Endothelial cell of umbilical vein (primary cell): ENCODE results near the gene DENND1A. TPM values are rescaled to one million over a fixed set of nuclear protein-coding genes. Genes with fewer than 3 reads are reported as not detected.

Source experiments
- BruUV-seq: library from RNA; stranded (reverse); fragments of 400-500 nt; replicated peaks from 2 replicates; lab custom pipeline; 2021; lab: Mats Ljungman, UMichigan
- CTCF ChIA-PET: fragments of 300-600, 350-600 bp; sonication (Branson Sonifier 250); formaldehyde crosslinking; loops from one replicate; lab custom pipeline; 2021; ENCODE audit warnings: antibody characterized with exemption, inconsistent platforms; lab: Charles Lee
- POLR2A ChIA-PET: fragments of 300-600, 350-600 bp; sonication (Branson Sonifier 250); formaldehyde crosslinking; loops from one replicate; lab custom pipeline; 2021; ENCODE audit warnings: antibody characterized with exemption, inconsistent platforms; lab: Charles Lee
- DNase-seq: peaks from one replicate; pipeline ENCODE4 v3.0.0-alpha.2; 2011; ENCODE audit warnings: low read depth, low spot score
- FAIRE-seq: peaks from 2 replicates; lab custom pipeline; 2011; peaks lifted over from hg19 to GRCh38; lab: Jason Lieb, UNC
- H2AFZ ChIP-seq: 2 replicates; pipeline ENCODE4 v1.6.0; 2012; ENCODE audit warnings: low read depth, low read length, control low read depth, inconsistent platforms
- H3K27ac ChIP-seq: 2 replicates; pipeline ENCODE4 v1.5.1; 2011; ENCODE audit warnings: low read depth, mild to moderate bottlenecking, control low read depth, low read length, moderate library complexity; ENCODE audit not compliant: insufficient read depth
- H3K27me3 ChIP-seq, 2 experiments: 2 replicates each; pipeline versions ENCODE4 v1.6.0 to v1.6.1; 2011; ENCODE audit warnings: low read length in 2 of 2, mixed read lengths in 1 of 2; ENCODE audit not compliant: control insufficient read depth in 2 of 2, insufficient read depth in 2 of 2
- H3K36me3 ChIP-seq, 2 experiments: 2 replicates in 1 of 2; 3 replicates in 1 of 2; pipeline ENCODE4 v1.5.1; 2011; ENCODE audit warnings: low read length in 2 of 2, mild to moderate bottlenecking in 1 of 2, moderate library complexity in 1 of 2; ENCODE audit not compliant: control insufficient read depth in 2 of 2, insufficient read depth in 2 of 2; ENCODE audit errors: extremely low read depth in 1 of 2
- H3K4me1 ChIP-seq: 3 replicates; pipeline ENCODE4 v1.5.1; 2011; ENCODE audit warnings: mild to moderate bottlenecking, low read length; ENCODE audit not compliant: control insufficient read depth, insufficient read depth; ENCODE audit errors: extremely low read depth
- H3K4me2 ChIP-seq: 2 replicates; pipeline ENCODE4 v1.6.1; 2011; ENCODE audit warnings: low read length, control low read depth, mixed read lengths; ENCODE audit not compliant: insufficient read depth
- H3K4me3 ChIP-seq, 3 experiments: fragments of 200-600 bp in 1 of 3; sonication (generic), shearing (Covaris generic) in 1 of 3; replicated peaks in 1 of 3; 2 replicates each; pipeline ENCODE4 v1.5.1; 2011 to 2016; ENCODE audit warnings: control low read depth in 3 of 3, low read length in 3 of 3, mild to moderate bottlenecking in 2 of 3, inconsistent platforms in 1 of 3, low read depth in 1 of 3, moderate library complexity in 1 of 3; ENCODE audit not compliant: insufficient read depth in 1 of 3
- H3K79me2 ChIP-seq: 2 replicates; pipeline ENCODE4 v1.6.0; 2012; ENCODE audit warnings: low read length, inconsistent platforms; ENCODE audit not compliant: control insufficient read depth, insufficient read depth
- H3K9ac ChIP-seq: replicated peaks from 2 replicates; pipeline ENCODE3; 2011; ENCODE audit warnings: low read length, control low read depth; ENCODE audit not compliant: insufficient read depth; ENCODE audit errors: extremely low read depth
- H3K9me1 ChIP-seq: replicated peaks from 3 replicates; pipeline ENCODE4 v1.6.0; 2011; ENCODE audit warnings: mild to moderate bottlenecking, low read length; ENCODE audit not compliant: control insufficient read depth, insufficient read depth; ENCODE audit errors: extremely low read depth
- H3K9me3 ChIP-seq: replicated peaks from 2 replicates; pipeline ENCODE4 v1.5.1; 2012; ENCODE audit warnings: low read length, inconsistent platforms; ENCODE audit not compliant: control insufficient read depth, insufficient read depth
- H4K20me1 ChIP-seq: replicated peaks from 2 replicates; pipeline ENCODE3; 2011; ENCODE audit warnings: mild to moderate bottlenecking, low read length; ENCODE audit not compliant: control insufficient read depth, insufficient read depth; ENCODE audit errors: extremely low read depth
- CTCF ChIP-seq, 2 donors: IDR thresholded peaks; 1 replicate in 1 of 2; 2 replicates in 1 of 2; pipeline ENCODE4 v1.5.1; 2011; ENCODE audit warnings: low read length in 2 of 2, mild to moderate bottlenecking in 2 of 2, moderate library complexity in 2 of 2, control low read depth in 1 of 2, inconsistent platforms in 1 of 2, low read depth in 1 of 2; ENCODE audit not compliant: insufficient read depth in 1 of 2; ENCODE audit errors: extremely low read depth in 1 of 2
- EZH2 ChIP-seq: IDR thresholded peaks from 2 replicates; pipeline ENCODE4 v1.6.1; 2012; ENCODE audit warnings: borderline replicate concordance, low read depth, mild to moderate bottlenecking, moderate library complexity, low read length, inconsistent platforms; ENCODE audit not compliant: severe bottlenecking
- FOS ChIP-seq: IDR thresholded peaks from 2 replicates; pipeline ENCODE4 v1.6.1; 2011; ENCODE audit warnings: mild to moderate bottlenecking, low read length, moderate library complexity, borderline replicate concordance; ENCODE audit not compliant: insufficient read depth
- GATA2 ChIP-seq: IDR thresholded peaks from 2 replicates; pipeline ENCODE4 v1.7.0; 2011; ENCODE audit warnings: low read depth, mild to moderate bottlenecking, moderate library complexity, mixed read lengths, low read length; ENCODE audit not compliant: insufficient read length, insufficient read depth
- JUN ChIP-seq: IDR thresholded peaks from 2 replicates; pipeline ENCODE4 v1.6.1; 2011; ENCODE audit warnings: borderline replicate concordance, low read depth; ENCODE audit not compliant: insufficient read length, insufficient read depth
- MAX ChIP-seq: IDR thresholded peaks from 2 replicates; pipeline ENCODE4 v1.6.1; 2011; ENCODE audit not compliant: insufficient read depth, insufficient read length
- MYC ChIP-seq: IDR thresholded peaks from one replicate; pipeline ENCODE4 v1.6.1; 2011; ENCODE audit warnings: mild to moderate bottlenecking, low read depth, low read length
- POLR2A ChIP-seq: IDR thresholded peaks from 2 replicates; pipeline ENCODE4 v1.6.1; 2012; ENCODE audit warnings: low read depth, mild to moderate bottlenecking, control low read depth, low read length
- POLR2AphosphoS5 ChIP-seq: IDR thresholded peaks from 2 replicates; pipeline ENCODE4 v1.6.1; 2012; ENCODE audit warnings: low read depth, mild to moderate bottlenecking, control low read depth, low read length, moderate library complexity; ENCODE audit not compliant: insufficient read depth
- dilution Hi-C: fragments of 300-500 bp; cut with MboI; formaldehyde crosslinking; loops from one replicate; pipeline ENCODE4 v1.15.0; 2019; ENCODE audit warnings: low sequenced_read_pairs; ENCODE audit not compliant: extremely low pct_ligation_motif_present
- intact Hi-C: fragments of 100-400 bp; cut with micrococcal nuclease; formaldehyde crosslinking; loops from one replicate; pipeline ENCODE4 v1.10.0; 2022
- polyA plus RNA-seq, 4 experiments: library from polyadenylated mRNA; depleted of rRNA in 3 of 4; stranded (reverse) in 3 of 4; unstranded in 1 of 4; fragments of >200 nt; gene quantifications; 2 replicates each; pipeline versions ENCODE4 v1.2.1 to v1.2.3, GENCODE V29; 2011 to 2012; ENCODE audit warnings: missing spikeins in 1 of 4
- total RNA-seq: library from RNA; stranded (reverse); gene quantifications from 2 replicates; pipeline ENCODE4 v1.2.3, GENCODE V29; 2021

The DENND1A gene
- total and polyA plus RNA-seq, 2 donors (not counting 3 experiments of a cell fraction or from before 2014, with no cell fraction given): 18.5 to 24.5 TPM

GRCh38 chr9:123657099-123657498 is 272.8 kb downstream of the DENND1A start:
- DNase-seq: no peak
- ChIA-PET CTCF (no interaction called here), POLR2A (no interaction called here)
- intact Hi-C loops (no loop called here), dilution Hi-C loops (no loop called here)
- H3K9ac ChIP-seq: no peak overlapping the region
- no peaks in the 10 kb centered on the region for H3K4me1 ChIP-seq
- H4K20me1 ChIP-seq: no peaks in the 10 kb centered on the region
- H3K36me3 ChIP-seq: no peaks in the 10 kb centered on the region
- no peak for FAIRE-seq
- H3K27ac ChIP-seq: no peak overlapping the region
- no peaks in the 10 kb centered on the region for H3K79me2 ChIP-seq
- no TSS peak for BruUV-seq
- H3K27me3 ChIP-seq: no peaks in the 10 kb centered on the region
- H3K4me3 ChIP-seq: no peak overlapping the region
- no peak overlapping the region for H2AFZ ChIP-seq
- no peaks in the 10 kb centered on the region for H3K9me1 ChIP-seq
- no peaks in the 10 kb centered on the region for H3K9me3 ChIP-seq
- TF ChIP-seq CTCF (IDR thresholded peaks at IDR 0.05; ENCODE audit: extremely low read depth in 1 of 2, insufficient read depth in 1 of 2, low read depth in 1 of 2, low read length in 2 of 2): no peak
- no peak for TF ChIP-seq MAX
- no peak for TF ChIP-seq POLR2AphosphoS5
- H3K4me2 ChIP-seq: no peak overlapping the region

DNA sequence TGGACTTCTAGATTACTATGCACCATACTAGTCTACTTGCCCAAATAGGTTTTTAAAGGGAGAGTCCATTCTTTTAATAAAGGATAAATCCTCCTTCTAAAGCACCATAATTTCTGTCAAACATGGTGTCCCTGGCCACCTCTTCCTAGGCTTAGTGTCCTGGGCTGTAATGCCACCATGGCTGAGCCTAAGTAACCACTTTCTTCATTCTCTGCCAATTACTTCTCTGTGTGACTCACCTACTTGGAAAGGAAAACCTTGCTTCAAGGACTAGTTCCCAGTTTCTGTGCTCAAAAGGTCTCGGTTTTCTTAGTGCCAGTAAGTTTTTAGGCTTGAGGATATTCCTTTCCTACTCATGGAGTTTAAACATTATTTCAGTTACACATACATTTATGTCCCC is 273.4 kb downstream of the DENND1A start:
- no peak overlapping the region for H3K9ac ChIP-seq
- dilution Hi-C loops: no loop called here
- no TSS peak for BruUV-seq
- H3K9me1 ChIP-seq: no peaks in the 10 kb centered on the region
- ChIA-PET POLR2A (no interaction called here), CTCF (no interaction called here)
- H3K36me3 ChIP-seq: no peaks in the 10 kb centered on the region
- TF ChIP-seq POLR2A: no peak
- no peak for TF ChIP-seq GATA2
- no peak for TF ChIP-seq FOS
- TF ChIP-seq MYC: no peak
- no peak for TF ChIP-seq POLR2AphosphoS5
- no peak for TF ChIP-seq JUN
- no peak for TF ChIP-seq EZH2
- TF ChIP-seq CTCF (IDR thresholded peaks at IDR 0.05; ENCODE audit: extremely low read depth in 1 of 2, insufficient read depth in 1 of 2, low read depth in 1 of 2, low read length in 2 of 2): no peak
- TF ChIP-seq MAX: no peak
- no peaks in the 10 kb centered on the region for H3K4me1 ChIP-seq
- no peaks in the 10 kb centered on the region for H3K9me3 ChIP-seq
- no peaks in the 10 kb centered on the region for H3K79me2 ChIP-seq
- no peaks in the 10 kb centered on the region for H3K27me3 ChIP-seq
- no peak for DNase-seq
- H3K27ac ChIP-seq: no peak overlapping the region
- no peak for FAIRE-seq
- no peak overlapping the region for H3K4me2 ChIP-seq
- H2AFZ ChIP-seq: no peak overlapping the region
- no peaks in the 10 kb centered on the region for H4K20me1 ChIP-seq
- intact Hi-C loops: no loop called here
- no peak overlapping the region for H3K4me3 ChIP-seq
